ENCODE measurements around the gene OTUD6A.
A peak's percentile ranks its signal among the peaks of the same experiment; 100 is the strongest.
"Not testable (repeated sequence)": the region's sequence is repeated elsewhere in the genome, so short reads cannot be mapped to it uniquely, and the experiment has no call there.

OTUD6A gene

DNA sequence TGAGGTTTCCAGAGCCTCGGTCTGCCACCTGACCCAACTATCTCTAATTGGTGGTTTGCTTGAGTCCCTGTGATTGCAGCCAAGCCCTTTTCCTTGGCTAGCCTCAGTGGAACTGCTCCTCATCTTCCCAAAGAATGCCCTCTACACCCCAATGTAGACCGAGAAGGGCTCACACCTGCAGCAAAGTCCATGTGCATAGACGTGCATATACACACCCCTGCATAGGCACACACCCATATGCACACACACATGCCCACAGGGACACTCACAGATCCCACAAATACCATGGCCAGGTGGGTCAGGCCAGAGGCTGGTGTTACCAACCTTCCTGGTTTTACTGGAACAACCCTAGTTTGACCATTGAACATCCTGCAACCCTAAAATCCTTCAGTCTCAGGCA is 12.9 kb upstream of the OTUD6A start:
- no peak for DNase-seq

DNA sequence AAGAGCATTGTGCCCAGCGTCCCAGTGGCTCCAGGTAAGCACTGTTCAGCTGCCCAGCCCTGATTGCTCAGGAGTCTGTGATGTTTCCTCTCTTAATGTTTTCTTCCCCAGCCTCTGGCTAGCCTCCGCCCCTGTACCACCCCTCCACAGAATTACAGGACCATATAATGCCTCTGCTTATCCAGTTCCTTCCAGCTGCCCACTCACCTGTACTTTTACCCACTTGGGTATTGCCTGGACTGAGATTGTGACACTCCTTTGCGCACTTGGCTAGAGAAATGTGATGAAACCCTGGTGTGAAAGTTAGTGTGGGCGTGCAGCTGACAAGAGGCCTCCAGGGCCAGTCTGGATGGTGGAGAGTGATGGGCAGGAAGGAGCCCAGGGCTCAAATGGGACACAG is 12.3 kb upstream of the OTUD6A start, which contains the start of gene AWAT2:
Gene AWAT2, minus strand, starts transcription at position 14 of the 400 bp plus-strand sequence. Its CDS starts 6 bp downstream, at position 8.
- no peak for DNase-seq

DNA sequence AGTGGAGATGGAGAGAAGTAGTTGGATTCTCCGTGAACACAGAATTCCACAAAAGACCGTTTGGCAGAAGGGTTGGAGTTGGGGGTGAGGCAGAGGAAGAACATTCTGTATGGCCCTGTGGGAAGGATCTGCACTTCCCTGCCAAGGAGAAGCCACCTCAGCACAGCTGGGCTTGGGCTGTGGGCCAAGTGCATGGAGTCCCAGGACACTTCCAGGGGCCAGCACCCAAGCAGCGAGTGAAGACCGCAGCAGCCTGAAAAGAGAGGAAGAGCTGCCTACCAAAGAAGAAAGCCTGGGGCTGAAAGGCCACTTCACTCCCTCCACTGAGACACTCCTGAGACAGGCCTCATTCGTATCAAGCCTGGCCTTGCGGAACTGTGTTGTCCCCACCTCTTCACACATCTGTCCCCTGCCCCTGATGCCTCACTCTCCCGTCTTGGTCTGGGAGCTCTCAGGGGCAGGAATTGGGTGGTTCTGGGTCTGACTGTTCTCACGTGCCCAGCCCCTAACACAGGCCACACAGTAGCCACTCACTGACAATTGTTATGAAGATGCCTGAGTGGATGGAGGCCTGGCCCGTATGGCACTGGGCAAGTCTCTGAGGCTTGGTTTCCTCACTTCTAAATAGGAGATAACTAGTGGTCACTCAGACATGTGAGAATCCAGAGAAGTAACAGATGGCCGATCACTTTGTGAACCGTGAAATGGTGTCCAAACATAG is 9.2 kb upstream of the OTUD6A start:
- no peak for DNase-seq

DNA sequence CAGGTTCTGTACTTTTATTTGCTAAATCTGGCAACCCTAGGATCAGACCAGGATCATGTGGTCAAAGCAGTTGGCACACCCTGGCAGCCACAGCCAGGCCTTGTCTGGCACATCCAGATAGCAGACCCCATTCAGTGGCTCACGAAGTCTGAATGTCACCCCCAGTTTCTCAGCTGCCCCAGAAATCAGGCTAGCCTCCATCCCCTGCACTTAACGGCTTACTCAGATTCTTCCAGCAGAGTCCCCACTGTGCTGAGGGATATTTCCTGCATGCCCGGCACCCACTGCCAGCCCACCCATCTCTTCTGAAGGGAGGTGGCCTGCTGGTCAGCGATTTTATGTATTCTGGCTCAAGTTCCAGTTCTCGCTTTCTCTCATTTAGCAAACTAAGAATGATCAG is 7.9 kb upstream of the OTUD6A start:
- DNase-seq, result no peak

DNA sequence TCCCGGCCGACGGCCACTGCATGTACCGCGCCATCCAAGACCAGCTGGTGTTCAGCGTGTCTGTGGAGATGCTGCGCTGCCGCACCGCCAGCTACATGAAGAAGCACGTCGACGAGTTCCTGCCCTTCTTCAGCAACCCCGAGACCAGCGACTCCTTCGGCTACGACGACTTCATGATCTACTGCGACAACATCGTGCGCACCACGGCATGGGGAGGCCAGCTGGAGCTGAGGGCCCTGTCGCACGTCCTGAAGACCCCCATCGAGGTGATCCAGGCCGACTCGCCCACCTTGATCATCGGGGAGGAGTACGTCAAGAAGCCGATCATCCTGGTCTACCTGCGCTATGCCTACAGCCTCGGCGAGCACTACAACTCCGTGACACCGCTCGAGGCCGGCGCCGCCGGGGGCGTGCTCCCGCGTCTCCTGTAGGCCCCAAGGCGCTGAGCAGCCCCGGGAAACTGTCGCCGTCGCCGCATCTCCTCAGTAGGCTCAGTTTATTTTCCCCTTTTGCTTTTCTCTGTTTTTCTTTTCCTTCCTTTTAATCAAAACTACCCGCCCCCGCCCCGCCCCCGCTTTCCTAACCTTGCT is 799 bp downstream of the OTUD6A start:
- DNase-seq, result no peak

DNA sequence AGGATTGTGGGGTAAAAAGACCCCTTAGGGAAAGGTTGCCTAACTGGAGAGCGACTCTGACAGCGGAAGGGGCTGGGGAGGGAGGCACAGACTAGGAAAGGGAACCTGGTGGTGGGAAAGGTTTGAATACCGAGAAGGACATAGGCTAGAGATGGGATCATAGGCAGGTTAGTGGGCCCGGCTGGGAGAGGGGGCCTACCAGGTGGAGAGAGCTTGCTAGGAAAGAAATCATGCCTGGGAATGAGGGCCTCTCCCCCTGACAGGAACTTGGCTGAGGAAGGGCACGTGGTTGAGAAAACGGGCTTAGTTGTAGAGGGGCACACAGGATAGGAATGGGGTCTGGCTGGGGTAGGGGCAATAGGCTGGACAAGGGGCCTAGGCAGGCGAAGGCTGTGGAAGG is 4.4 kb downstream of the OTUD6A start:
- DNase-seq, result no peak

DNA sequence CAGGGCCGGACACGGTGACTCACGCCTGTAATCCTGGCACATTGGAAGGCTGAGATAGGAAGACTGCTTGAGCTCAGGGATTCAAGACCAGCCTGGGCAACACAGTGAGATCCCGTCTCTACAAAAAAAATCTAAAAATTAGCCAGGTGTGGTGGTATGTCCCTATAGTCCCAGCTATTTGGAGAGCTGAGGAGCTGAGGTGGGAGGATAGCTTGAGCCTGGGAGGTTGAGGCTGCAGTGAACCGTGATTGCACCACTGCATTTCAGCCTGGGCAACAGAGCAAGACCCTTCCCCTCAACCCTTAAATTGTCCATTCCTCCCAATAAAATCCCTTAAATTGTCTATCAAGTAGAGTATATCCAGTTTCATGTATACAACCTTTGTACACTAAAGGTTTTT is 17.0 kb downstream of the OTUD6A start:
- no peak for DNase-seq

DNA sequence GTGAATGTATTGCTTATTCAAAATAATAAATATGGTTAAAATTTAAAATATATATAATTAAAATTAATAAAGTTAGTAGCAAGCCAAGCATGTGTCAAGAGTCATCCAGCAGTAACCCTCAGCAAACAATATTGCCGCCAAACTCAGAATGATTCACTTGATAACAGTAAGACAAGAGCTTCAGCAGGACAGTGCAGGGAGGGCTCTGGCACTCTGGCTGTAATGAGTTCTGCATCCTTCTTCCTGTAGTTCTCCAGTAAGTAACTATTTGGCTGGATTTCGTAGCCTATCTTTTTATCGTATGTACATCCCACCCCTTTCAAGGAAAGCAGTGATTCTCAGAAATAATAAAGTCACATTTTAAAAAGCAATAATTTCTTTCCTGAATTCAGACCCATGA is 17.6 kb downstream of the OTUD6A start:
- no peak for DNase-seq

DNA sequence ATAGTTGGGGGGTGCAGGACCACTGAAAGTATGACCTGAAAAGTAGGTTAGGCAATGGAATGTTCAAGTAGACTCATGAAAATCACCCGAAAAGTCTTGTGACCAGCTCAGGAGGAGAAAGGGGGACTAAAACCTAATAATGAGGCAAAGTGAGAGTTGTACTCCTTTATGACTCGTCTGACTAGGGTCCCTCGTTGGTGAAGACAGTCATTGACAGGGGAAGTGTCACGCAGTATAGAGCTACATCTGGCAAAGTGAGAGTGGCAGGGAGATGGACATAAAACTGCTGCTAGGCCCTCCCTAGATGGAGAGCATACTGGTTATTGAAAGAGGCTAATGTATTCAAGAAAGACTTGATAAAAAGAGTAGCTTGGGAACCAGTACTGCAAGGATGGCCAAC is 20.5 kb downstream of the OTUD6A start:
- no peak for DNase-seq

DNA sequence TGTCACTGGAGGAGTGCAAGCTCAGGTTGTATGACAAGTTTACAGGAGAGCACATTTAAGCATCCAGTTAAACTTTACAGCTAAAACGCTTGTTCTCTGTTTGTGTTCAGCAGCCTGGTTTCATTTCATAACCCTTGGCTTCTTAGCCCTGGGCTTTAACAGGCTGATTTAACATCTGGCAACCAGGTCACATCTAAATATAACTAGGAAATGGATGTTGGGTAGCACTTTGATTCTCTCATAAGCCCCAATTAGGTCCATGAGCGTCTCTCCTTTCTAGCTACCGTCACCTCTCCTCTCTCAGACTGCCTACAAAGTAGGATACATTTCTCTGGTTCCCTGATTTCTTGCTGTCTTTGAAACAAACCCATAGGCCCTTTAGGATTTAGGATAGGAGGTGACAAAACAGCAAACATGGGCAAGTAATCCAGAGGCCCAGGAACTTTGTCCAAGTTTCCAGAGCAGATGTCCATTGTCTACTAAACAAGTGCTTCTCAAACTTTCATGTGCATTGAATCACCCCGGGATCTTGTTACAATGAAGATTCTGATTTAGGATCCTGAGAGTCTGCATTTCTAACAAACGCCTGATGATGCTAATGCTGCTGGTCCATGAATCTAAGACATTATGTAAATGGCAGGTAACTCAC is 22.5 kb downstream of the OTUD6A start:
- DNase-seq, result no peak

DNA sequence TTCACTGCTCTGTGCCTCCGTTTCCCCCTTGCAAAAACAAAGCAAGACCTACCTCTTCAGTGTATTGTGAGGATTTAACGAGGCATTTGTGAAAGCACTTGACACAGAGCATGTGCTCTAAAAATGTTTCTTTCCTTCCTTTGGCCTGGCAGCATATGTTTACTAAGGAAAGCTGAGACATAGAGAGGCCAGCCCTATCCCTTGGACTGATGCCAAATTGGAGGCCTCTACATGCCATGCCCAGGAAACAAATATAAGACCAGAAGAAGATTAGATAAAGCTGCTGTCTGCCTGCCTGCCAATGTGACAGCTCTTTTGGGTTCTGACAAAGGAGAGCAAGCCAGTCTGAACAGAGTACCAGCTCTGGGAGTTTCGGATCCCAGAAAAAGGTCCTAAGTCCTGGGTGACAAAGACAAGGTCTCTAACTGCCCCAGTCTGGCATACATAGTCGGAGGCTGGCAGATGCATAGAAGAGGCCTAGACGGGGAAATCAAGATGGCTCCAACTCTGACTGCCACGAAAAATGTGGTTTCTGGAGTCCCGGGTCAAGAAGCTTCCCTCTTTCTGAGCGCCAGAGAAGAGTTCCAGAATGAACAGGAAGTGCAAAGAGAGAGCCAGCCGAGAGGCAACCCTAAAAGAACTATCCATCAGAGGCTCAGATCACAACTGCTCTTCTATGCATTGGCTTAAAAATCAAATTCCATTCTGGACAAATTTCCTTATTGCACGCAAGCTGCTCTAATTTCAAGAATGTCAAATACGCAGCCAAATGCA is 25.8 kb downstream of the OTUD6A start:
- peak; percentile 16 for DNase-seq

DNA sequence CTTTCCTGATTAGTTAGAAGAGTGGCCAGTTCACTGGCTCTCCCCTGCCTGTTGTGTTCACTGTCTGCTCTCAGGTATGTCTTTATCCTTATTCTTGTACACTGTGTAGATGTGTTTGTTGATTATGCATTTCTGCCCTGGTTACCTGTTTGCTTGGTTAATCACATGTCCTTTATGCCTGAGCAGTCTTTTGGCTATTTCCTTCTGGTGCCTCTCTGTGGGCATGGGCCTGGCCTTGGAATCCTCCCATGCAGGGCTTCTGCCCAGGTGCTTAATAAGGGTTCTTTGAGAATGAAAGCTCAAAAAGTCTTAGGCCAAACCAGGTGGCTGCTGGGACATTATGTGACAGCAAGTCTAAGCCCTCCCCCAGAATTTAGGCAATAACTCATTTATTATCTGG is 26.5 kb downstream of the OTUD6A start:
- no peak for DNase-seq

DNA sequence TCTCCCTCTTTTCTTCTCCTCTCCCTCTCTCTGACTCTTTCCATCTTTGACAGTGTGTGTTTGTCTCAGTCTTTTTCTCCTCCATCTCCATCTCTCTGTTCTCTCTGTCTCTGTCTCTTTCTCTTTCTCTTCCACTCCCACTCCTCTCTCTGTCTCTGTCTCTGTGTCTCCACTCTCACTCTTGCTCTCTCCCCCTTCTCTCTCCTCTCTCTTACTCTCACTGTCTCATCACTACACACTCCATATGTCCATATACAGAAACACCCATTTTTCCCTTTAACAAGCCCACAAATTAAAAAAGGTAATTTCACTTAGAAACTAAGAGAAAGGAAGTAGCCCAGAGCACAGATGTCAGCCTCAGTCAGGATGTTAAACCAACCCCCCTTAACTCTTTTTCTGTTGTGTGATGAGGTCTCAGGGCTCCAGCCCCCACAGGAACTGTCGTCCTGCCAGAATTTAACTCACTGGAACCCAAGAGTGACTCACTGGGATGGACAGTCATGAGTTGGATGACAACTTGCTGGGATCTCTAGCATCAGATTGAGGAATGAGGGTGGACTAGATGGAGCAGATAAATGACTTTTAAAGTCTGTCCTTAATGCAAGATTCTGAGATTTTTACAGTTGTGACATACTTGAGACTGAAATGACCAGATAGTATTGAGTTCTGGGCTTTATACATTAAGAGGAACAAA is 27.5 kb downstream of the OTUD6A start:
- no peak for DNase-seq

DNA sequence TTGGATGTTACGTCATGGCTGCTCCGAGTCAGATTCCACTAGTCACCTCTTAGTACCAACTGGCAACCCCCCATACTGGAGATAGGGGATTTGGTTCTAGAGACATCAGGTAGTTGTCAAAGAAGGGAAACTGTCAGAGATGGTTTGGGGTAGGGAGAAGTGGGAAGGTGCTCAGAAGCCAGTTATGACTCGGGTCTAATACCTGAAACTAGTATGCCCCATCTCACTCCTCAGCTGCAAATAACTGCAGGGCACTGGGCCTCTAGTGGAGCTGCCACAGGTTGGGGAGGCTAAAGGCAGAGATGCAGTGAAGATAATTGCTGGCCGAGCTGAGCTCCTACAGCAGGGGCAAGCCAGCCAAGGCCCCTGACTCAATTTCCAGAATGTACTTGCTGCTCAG is 30.0 kb downstream of the OTUD6A start:
- no peak for DNase-seq

DNA sequence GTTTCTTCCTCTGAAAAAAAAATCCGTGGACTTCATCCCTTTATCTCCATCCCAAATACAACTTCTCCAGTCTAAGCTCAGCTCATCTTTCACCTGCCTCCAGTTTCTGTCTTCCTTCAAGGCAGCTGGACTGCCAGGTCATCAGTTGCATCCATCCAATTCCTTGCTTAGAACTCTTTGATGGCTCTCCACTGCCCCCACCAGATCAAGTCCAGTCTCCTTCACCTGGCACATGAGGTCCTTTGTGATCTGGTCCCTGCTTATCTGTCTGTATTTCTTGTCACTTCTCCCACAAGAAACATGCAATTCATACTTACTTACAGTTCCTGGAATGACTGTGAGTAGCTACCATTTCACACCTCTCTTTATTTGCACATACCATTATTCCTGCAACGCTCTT is 33.8 kb downstream of the OTUD6A start:
- DNase-seq, result peak; percentile 1

DNA sequence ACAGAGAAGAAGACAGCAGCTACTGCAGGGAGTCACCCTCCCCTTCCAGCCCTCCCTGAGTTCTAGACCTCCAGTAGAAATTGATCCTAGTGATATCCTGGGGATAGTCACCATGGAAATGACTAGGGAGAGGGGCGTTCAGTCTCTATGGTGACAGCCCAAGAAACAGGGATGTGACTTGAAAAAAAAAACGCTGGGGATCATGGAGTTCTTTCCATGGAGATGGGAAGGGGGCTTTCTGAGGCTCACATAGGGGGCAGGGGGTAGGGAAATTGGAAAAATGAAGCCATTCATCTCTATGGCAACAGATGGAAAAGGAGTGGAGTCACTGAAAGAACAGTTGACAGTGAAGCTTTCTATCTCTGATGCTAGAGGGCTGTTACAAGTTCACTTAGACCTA is 43.0 kb downstream of the OTUD6A start:
- DNase-seq, result no peak

DNA sequence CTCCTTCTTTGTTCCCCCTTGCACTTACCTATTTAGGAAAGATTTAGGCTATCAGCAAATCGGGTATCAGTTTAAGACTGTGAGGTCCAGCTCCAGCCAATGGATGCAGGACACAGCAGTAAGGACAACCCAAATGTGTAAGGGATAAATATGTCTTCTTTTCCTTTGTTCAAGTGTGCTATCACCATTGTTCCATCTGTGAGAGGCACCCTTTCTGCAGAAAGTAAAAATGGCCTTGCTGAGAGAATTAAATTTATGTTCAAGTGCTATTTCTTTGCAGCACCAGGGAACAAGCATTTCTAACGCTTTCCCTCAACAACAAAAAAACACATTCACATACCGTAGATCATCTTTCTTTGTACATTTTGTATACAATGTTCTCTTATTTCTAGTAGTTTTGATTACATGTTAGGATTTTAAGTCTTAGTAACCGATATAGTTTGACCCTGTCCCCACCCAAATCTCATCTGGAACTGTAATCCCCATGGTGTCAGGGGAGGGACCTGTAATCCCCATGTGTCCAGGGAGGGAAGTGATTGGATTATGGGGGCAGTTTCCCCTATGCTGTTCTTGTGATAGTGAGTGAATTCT is 49.3 kb downstream of the OTUD6A start:
- DNase-seq, result not testable (repeated sequence)
